Suprapubic skin (tissue), 4 donors: Measurements from ENCODE around the gene CREB5. TPM values are rescaled to one million over a fixed set of nuclear protein-coding genes. Genes with fewer than 3 reads are reported as not detected.
A peak's percentile ranks its signal among the peaks of the same experiment; 100 is the strongest.

Experiments used
- DNase-seq, 2 donors: peaks; one replicate each; pipeline ENCODE4 v3.0.0-alpha.2; 2019; ENCODE audit warnings: low spot score in 2 of 2
- H3K27ac ChIP-seq: fragments of 200-600 bp; sonication (generic); one replicate; pipeline ENCODE4 v1.5.1; 2019
- H3K27me3 ChIP-seq: fragments of 200-600 bp; sonication (generic); one replicate; pipeline ENCODE4 v1.5.1; 2019
- H3K36me3 ChIP-seq: fragments of 200-600 bp; sonication (generic); one replicate; pipeline ENCODE4 v1.5.1; 2019
- H3K4me1 ChIP-seq: fragments of 200-600 bp; sonication (generic); one replicate; pipeline ENCODE4 v1.5.1; 2019
- H3K4me3 ChIP-seq: fragments of 200-600 bp; sonication (generic); one replicate; pipeline ENCODE4 v1.5.1; 2019; ENCODE audit warnings: mild to moderate bottlenecking
- H3K9me3 ChIP-seq: fragments of 200-600 bp; sonication (generic); one replicate; pipeline ENCODE4 v1.5.1; 2019
- EP300 ChIP-seq: sonication (generic); formaldehyde crosslinking; IDR thresholded peaks from one replicate; pipeline ENCODE4 v1.6.1; 2017; ENCODE audit warnings: antibody characterized with exemption
- POLR2A ChIP-seq, 2 donors: fragments of 450-650 bp; IDR thresholded peaks; one replicate each; pipeline ENCODE4 v1.6.1; 2017; ENCODE audit warnings: antibody characterized with exemption in 2 of 2, mild to moderate bottlenecking in 2 of 2, moderate library complexity in 2 of 2
- POLR2AphosphoS5 ChIP-seq, 3 donors: sonication (generic); formaldehyde crosslinking; IDR thresholded peaks; one replicate each; pipeline ENCODE4 v1.6.1; 2017; ENCODE audit warnings: antibody characterized with exemption in 3 of 3
- WGBS: methylation state at CpG from one replicate; pipeline ENCODE4 v1.1.5; 2018; 5-methylcytosine and 5-hydroxymethylcytosine counted together
- total RNA-seq, 4 donors: library from RNA; depleted of rRNA; stranded (reverse); fragments of >200 nt; gene quantifications; one replicate each; pipeline ENCODE4 v1.1.0, GENCODE V29; 2016
- TF ChIP-seq, protein P1 (sequence below), 2 donors: fragments of 200-600 bp in 1 of 2; fragments of 450-650 bp in 1 of 2; sonication (generic) in 1 of 2; IDR thresholded peaks; one replicate each; pipeline ENCODE4 v1.5.1; 2016 to 2019; ENCODE audit warnings: antibody characterized with exemption in 2 of 2, mild to moderate bottlenecking in 1 of 2, moderate library complexity in 1 of 2

CREB5 gene
- total RNA-seq, 4 donors from 2014 or later: 6.2 to 12.1 (median 10.0) TPM

DNA sequence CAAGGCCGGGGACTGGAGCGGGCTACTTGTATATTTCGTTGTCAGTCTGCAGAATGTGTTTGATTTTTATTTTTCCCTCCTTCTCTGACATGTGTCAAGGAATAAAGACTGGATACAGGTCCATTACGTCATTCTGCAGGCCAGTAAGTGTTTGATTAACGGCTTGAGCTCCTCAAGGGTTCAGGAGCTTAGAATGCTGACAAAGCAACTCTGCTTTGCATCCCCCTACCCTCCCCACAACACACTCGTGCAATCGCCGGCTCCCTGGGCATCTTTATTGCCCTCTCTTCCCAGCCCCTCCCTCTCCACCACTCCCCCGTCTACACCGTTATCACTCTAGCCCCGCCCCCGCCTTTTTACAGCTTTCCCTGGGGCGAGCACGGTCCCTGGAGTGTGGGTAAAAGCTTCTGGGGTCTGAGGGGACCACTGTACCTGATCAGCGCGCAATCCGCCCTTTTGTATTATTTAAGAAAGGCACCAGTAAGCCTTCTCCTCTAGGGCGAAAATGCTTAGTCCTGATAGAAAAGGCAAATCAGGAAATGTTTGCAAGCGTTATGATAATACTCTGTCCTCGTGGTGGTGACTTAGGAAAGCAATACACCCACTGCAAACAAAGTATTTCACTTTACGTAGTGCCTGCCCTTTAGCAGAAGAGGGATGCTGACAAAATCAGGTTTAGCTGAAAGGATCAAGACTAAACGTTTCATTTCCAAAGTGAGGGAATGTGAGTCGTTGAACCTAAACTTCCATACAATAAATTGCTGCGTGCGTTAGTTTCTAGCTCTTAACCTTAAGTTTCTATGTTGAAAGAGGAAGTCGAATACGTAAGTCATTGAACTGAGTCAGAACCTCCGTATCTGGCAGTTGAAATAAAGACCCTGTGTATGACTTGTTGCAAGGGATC, 1.4 kb upstream of the CREB5 start:
- peaks cover 44% of the 10 kb centered on the region for H3K4me1 ChIP-seq
- peaks cover 47% of the 10 kb centered on the region for H3K27me3 ChIP-seq
- DNase-seq: peak; percentile 83 to 89
- TF ChIP-seq POLR2A (IDR thresholded peaks at IDR 0.05) (peak in 1 of 2 donors; percentile 42), EP300 (no peak)
- H3K27ac ChIP-seq: peak overlapping the region; percentile 86
- no peaks in the 10 kb centered on the region for H3K9me3 ChIP-seq
- peak overlapping the region; percentile 60 for H3K4me3 ChIP-seq
- WGBS: 5% methylated on average over 28 of the region's 28 CpGs
- no peaks in the 10 kb centered on the region for H3K36me3 ChIP-seq

- no peak overlapping the region for H3K4me3 ChIP-seq
- 95% methylated on average over 1 of the region's 1 CpG for WGBS
- H3K27ac ChIP-seq: no peak overlapping the region
- peaks cover 35% of the 10 kb centered on the region for H3K4me1 ChIP-seq
- no peaks in the 10 kb centered on the region for H3K36me3 ChIP-seq
- no peak for DNase-seq
- H3K9me3 ChIP-seq: no peaks in the 10 kb centered on the region
- TF ChIP-seq, protein P1, sequence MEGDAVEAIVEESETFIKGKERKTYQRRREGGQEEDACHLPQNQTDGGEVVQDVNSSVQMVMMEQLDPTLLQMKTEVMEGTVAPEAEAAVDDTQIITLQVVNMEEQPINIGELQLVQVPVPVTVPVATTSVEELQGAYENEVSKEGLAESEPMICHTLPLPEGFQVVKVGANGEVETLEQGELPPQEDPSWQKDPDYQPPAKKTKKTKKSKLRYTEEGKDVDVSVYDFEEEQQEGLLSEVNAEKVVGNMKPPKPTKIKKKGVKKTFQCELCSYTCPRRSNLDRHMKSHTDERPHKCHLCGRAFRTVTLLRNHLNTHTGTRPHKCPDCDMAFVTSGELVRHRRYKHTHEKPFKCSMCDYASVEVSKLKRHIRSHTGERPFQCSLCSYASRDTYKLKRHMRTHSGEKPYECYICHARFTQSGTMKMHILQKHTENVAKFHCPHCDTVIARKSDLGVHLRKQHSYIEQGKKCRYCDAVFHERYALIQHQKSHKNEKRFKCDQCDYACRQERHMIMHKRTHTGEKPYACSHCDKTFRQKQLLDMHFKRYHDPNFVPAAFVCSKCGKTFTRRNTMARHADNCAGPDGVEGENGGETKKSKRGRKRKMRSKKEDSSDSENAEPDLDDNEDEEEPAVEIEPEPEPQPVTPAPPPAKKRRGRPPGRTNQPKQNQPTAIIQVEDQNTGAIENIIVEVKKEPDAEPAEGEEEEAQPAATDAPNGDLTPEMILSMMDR (IDR thresholded peaks at IDR 0.05): no peak
- TF ChIP-seq POLR2A (IDR thresholded peaks at IDR 0.05): no peak
- no peak for TF ChIP-seq POLR2AphosphoS5 (IDR thresholded peaks at IDR 0.05)
- TF ChIP-seq EP300: no peak
- H3K27me3 ChIP-seq: peaks cover 47% of the 10 kb centered on the region
Measured at GRCh38 chr7:28413011-28413410, 693 bp downstream of the CREB5 start.

GRCh38 chr7:28414453-28414852, 2.1 kb downstream of the CREB5 start:
- peaks cover 42% of the 10 kb centered on the region for H3K27me3 ChIP-seq
- H3K4me1 ChIP-seq: peaks cover 23% of the 10 kb centered on the region
- no peaks in the 10 kb centered on the region for H3K36me3 ChIP-seq
- H3K4me3 ChIP-seq: no peak overlapping the region
- no peaks in the 10 kb centered on the region for H3K9me3 ChIP-seq
- 87% methylated on average over 1 of the region's 1 CpG for WGBS
- no peak for DNase-seq
- H3K27ac ChIP-seq: no peak overlapping the region
- TF ChIP-seq EP300 (no peak), POLR2AphosphoS5 (IDR thresholded peaks at IDR 0.05) (no peak), POLR2A (IDR thresholded peaks at IDR 0.05) (no peak)
- TF ChIP-seq, protein P1 (IDR thresholded peaks at IDR 0.05): no peak

DNA sequence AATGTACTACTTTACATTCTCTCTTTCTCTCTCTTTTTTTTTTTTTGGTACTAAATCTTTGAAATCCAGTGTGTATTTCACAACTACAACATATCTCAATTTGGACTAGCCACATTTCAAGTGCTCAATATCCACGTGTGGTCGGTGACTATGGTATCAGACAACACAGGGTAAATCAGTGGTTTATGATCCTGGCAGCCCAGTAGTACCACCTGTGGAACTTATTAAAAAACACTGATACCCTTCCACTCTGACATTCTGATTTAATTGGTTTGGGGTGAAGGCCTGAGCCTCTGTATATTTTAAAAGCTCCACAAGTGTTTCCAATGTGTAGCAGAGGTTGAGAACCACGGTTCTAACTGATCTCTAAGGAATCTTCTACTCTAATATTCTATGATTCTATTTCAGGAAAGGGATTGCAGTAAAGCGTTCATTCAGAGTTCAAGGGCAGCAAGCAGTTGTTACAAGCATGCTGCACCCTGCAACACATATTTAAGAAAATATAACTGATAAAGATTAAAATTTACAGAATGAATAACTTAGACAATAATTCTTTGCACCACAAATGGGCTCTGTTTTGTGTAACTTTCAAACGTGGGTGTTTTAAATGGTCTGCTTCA, 5.1 kb downstream of the CREB5 start:
- Histone ChIP-seq H3K27ac (no peak overlapping the region), H3K9me3 (no peaks in the 10 kb centered on the region), H3K4me3 (no peak overlapping the region), H3K4me1 (peaks cover 5% of the 10 kb centered on the region), H3K27me3 (peaks cover 13% of the 10 kb centered on the region), H3K36me3 (no peaks in the 10 kb centered on the region)
- 67% methylated on average over 5 of the region's 5 CpGs for WGBS
- TF ChIP-seq POLR2A (IDR thresholded peaks at IDR 0.05): no peak
- no peak for TF ChIP-seq POLR2AphosphoS5 (IDR thresholded peaks at IDR 0.05)
- TF ChIP-seq, protein P1 (IDR thresholded peaks at IDR 0.05): no peak
- TF ChIP-seq EP300: no peak
- no peak for DNase-seq

- Histone ChIP-seq H3K9me3 (no peaks in the 10 kb centered on the region), H3K4me1 (peaks cover 5% of the 10 kb centered on the region), H3K4me3 (no peak overlapping the region), H3K27ac (peak overlapping the region; percentile 20), H3K36me3 (no peaks in the 10 kb centered on the region), H3K27me3 (peaks cover 11% of the 10 kb centered on the region)
- WGBS: 93% methylated on average over 2 of the region's 2 CpGs
- TF ChIP-seq POLR2A (IDR thresholded peaks at IDR 0.05): no peak
- no peak for TF ChIP-seq POLR2AphosphoS5 (IDR thresholded peaks at IDR 0.05)
- TF ChIP-seq, protein P1 (IDR thresholded peaks at IDR 0.05): no peak
- TF ChIP-seq EP300: no peak
- DNase-seq: no peak
Measured at GRCh38 chr7:28418311-28418710, 6.0 kb downstream of the CREB5 start.
